ENCODE results near the gene PRR3. TPM values are rescaled to one million over a fixed set of nuclear protein-coding genes. Genes with fewer than 3 reads are reported as not detected.
A peak's percentile ranks its signal among the peaks of the same experiment; 100 is the strongest.

The PRR3 gene
- total RNA-seq, 4 donors from 2014 or later = 0.75 to 1.6 (median 1.3) TPM

DNA sequence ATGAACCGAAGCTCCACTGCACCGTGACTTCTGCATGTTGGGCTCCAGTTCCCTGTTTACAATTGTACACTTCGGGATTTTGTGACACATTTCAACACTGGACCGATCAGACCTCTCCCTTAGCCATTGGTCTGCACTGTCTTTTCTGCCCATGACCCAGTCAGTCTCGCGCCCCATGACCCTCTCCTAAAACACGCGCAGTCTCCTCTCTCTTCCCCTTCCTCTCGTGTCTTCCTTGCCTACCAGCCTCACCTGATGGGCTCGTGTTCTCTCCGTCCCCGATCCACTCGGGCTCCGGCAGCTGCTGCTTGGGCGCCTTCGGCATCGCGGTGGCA is 13.6 kb downstream of the PRR3 start:
- ATAC-seq (peak; percentile 36 to 57), DNase-seq (peak in 1 of 2 donors; percentile 44)
- no peak for TF ChIP-seq POLR2A (IDR thresholded peaks at IDR 0.05)
- TF ChIP-seq, protein P1, sequence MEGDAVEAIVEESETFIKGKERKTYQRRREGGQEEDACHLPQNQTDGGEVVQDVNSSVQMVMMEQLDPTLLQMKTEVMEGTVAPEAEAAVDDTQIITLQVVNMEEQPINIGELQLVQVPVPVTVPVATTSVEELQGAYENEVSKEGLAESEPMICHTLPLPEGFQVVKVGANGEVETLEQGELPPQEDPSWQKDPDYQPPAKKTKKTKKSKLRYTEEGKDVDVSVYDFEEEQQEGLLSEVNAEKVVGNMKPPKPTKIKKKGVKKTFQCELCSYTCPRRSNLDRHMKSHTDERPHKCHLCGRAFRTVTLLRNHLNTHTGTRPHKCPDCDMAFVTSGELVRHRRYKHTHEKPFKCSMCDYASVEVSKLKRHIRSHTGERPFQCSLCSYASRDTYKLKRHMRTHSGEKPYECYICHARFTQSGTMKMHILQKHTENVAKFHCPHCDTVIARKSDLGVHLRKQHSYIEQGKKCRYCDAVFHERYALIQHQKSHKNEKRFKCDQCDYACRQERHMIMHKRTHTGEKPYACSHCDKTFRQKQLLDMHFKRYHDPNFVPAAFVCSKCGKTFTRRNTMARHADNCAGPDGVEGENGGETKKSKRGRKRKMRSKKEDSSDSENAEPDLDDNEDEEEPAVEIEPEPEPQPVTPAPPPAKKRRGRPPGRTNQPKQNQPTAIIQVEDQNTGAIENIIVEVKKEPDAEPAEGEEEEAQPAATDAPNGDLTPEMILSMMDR (IDR thresholded peaks at IDR 0.05 in 4 of 5, conservative IDR thresholded peaks at IDR 0.05 in 1 of 5) = no peak

GRCh38 chr6:30571075-30571761 is 14.1 kb downstream of the PRR3 start, which contains the start of gene ABCF1:
Gene ABCF1, plus strand, starts transcription at chr6:30571442. Its CDS starts 46 bp downstream, at chr6:30571488.
- intact Hi-C loops (cut with DNase I; ENCODE audit: low total_unique reads) (loop anchor here (1.0 to 2.0 kb wide), 3 partner anchors 15 to 150 kb away; partner anchors contain the start of genes GNL1, MRPS18B, PPP1R10 and TUBB), in situ Hi-C loops (cut with MboI; ENCODE audit: low sequenced_read_pairs in 4 of 4) (no loop called here)
- TF ChIP-seq POLR2A (IDR thresholded peaks at IDR 0.05) = peak; percentile 90 to 94
- TF ChIP-seq, protein P1 (IDR thresholded peaks at IDR 0.05 in 4 of 5, conservative IDR thresholded peaks at IDR 0.05 in 1 of 5) = no peak
- Histone ChIP-seq H3K9me3 (no peaks in the 10 kb centered on the region), H3K27me3 (no peaks in the 10 kb centered on the region), H3K4me3 (peak within 1 kb of the TSS; percentile 72 to 96 (median 78)), H3K4me1 (peaks cover 31 to 36% of the 10 kb centered on the region in 2 donors), H3K27ac (peak within 1 kb of the TSS; percentile 91 to 99 (median 94)), H3K36me3 (no peaks in the 10 kb centered on the region)
- DNase-seq = peak; percentile 96 to 97
- peak; percentile 91 to 94 for ATAC-seq

More for the DNA sequence above, 13.6 kb downstream of the PRR3 start:
- H3K27me3 ChIP-seq = no peaks in the 10 kb centered on the region
- intact Hi-C loops (cut with DNase I; ENCODE audit: low total_unique reads) = loop anchor here (1.0 to 2.0 kb wide), 3 partner anchors 14 to 150 kb away; partner anchors contain the start of genes GNL1, MRPS18B, PPP1R10 and TUBB
- peaks cover 31 to 36% of the 10 kb centered on the region in 2 donors for H3K4me1 ChIP-seq
- H3K27ac ChIP-seq = peak overlapping the region; percentile 91 to 99 (median 94)
- H3K36me3 ChIP-seq = no peaks in the 10 kb centered on the region
- H3K4me3 ChIP-seq = peak overlapping the region; percentile 72 to 96 (median 78)
- H3K9me3 ChIP-seq = no peaks in the 10 kb centered on the region
- in situ Hi-C loops (cut with MboI; ENCODE audit: low sequenced_read_pairs in 4 of 4) = no loop called here

DNA sequence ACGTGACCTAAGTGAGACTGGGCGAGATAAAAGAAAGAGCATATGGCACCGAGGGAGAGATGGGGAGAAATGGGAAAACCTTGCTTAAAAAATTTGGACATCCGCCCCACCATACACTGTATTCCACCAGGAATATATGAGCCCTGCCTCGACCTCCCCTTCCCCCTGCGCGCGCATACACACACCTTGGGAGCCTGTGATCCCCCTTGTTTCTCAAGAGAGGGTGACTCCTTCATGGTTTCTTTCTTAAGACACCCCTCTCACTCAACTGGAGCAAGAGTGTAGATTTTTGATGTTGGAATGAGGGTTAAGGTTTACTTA is 14.6 kb downstream of the PRR3 start:
- TF ChIP-seq POLR2A (IDR thresholded peaks at IDR 0.05) = no peak
- TF ChIP-seq, protein P1 (IDR thresholded peaks at IDR 0.05 in 4 of 5, conservative IDR thresholded peaks at IDR 0.05 in 1 of 5) = no peak
- peaks cover 31 to 36% of the 10 kb centered on the region in 2 donors for H3K4me1 ChIP-seq

GRCh38 chr6:30572148-30572547 is 15.1 kb downstream of the PRR3 start:
- Histone ChIP-seq H3K27me3 (no peaks in the 10 kb centered on the region), H3K4me3 (peak overlapping the region; percentile 72 to 96 (median 78)), H3K27ac (peak overlapping the region; percentile 91 to 99 (median 94)), H3K4me1 (peaks cover 31 to 36% of the 10 kb centered on the region in 2 donors), H3K9me3 (no peaks in the 10 kb centered on the region), H3K36me3 (peaks cover 0 to 7% of the 10 kb centered on the region in 2 donors)
- no peak for DNase-seq
- TF ChIP-seq, protein P1 (IDR thresholded peaks at IDR 0.05 in 4 of 5, conservative IDR thresholded peaks at IDR 0.05 in 1 of 5) = no peak
- no peak for TF ChIP-seq POLR2A (IDR thresholded peaks at IDR 0.05)
- in situ Hi-C loops (cut with MboI; ENCODE audit: low sequenced_read_pairs in 4 of 4) = no loop called here
- no peak for ATAC-seq
- intact Hi-C loops (cut with DNase I; ENCODE audit: low total_unique reads) = no loop called here

More for the DNA sequence above, 14.6 kb downstream of the PRR3 start:
- peak overlapping the region; percentile 91 to 99 (median 94) for H3K27ac ChIP-seq
- DNase-seq (no peak), ATAC-seq (no peak)
- peaks cover 0 to 3% of the 10 kb centered on the region in 2 donors for H3K36me3 ChIP-seq
- in situ Hi-C loops (cut with MboI; ENCODE audit: low sequenced_read_pairs in 4 of 4) (no loop called here), intact Hi-C loops (cut with DNase I; ENCODE audit: low total_unique reads) (loop anchor here (1.0 to 2.0 kb wide), 3 partner anchors 15 to 149 kb away; partner anchors contain the start of genes GNL1, MRPS18B, PPP1R10 and TUBB)
- no peaks in the 10 kb centered on the region for H3K9me3 ChIP-seq
- peak overlapping the region; percentile 72 to 96 (median 78) for H3K4me3 ChIP-seq
- H3K27me3 ChIP-seq = no peaks in the 10 kb centered on the region

Measured in gastrocnemius medialis (tissue), 4 donors.